GM18520 (cell line): ENCODE results near the gene HS6ST3.
"Not testable (repeated sequence)": the region's sequence is repeated elsewhere in the genome, so short reads cannot be mapped to it uniquely, and the experiment has no call there.

Experiments
- ATAC-seq: cut with Tn5 transposase; IDR thresholded peaks from one replicate; pipeline ENCODE4 v1.9.1; 2021; ENCODE audit not compliant: unreplicated experiment

The HS6ST3 gene

GRCh38 chr13:96428911-96429310 is 339.0 kb downstream of the HS6ST3 start:
- no peak for ATAC-seq

GRCh38 chr13:96431044-96431581 is 341.2 kb downstream of the HS6ST3 start:
- no peak for ATAC-seq

GRCh38 chr13:96444676-96445075 is 354.8 kb downstream of the HS6ST3 start:
- ATAC-seq: no peak

DNA sequence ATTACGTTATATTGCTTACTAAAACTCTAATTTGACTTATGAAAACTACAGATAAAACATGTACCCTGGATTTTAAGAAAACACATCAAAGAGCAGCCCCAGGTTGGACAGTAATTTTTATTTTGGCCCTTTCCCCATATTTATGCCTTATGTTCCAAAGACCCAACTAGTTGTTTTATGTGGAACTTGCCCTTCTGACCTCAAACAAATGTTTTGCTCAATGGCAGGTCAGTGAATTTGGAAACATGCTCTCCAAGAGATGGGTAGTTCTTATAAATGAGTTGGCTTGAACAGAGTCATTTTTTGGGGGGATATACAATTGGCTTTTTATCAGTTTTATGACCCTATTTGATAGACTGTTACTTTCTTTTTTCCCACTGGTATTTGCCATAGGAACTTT is 360.0 kb downstream of the HS6ST3 start:
- ATAC-seq: no peak

DNA sequence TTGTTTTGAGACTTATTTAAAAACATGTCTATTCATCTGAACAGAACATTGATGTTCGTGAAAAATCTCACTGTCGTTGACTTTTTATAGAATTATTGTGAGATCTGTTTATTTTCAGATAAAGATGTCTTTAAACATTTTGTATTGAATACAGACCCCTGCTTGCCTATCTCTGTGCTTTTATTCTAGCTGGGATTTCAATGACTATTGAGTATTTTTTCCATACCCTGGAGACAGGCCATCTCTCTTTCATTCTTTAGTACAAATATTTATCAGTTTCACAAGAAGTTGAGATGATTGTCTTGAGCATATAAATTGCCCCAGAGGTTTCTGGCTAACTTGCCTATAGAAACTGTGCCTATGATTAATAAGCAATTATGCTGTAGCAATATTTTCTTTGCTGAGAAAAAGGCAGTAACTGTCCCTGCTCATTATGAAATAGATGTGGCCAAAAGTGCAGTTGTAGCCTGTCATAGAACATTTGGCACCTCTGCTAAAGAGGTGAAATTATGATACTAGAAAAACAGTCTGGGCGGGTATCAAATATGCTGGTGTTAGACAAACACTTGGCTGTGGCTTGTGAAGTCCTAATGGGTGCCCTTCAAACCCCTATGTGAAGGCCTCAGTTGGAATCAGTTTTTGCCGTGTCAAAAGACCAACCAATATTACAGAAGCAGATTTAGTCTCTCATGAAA is 360.6 kb downstream of the HS6ST3 start:
- no peak for ATAC-seq

GRCh38 chr13:96454466-96454865 is 364.6 kb downstream of the HS6ST3 start:
- ATAC-seq: no peak

- ATAC-seq: no peak
Measured at GRCh38 chr13:96460609-96461008, 370.7 kb downstream of the HS6ST3 start.

DNA sequence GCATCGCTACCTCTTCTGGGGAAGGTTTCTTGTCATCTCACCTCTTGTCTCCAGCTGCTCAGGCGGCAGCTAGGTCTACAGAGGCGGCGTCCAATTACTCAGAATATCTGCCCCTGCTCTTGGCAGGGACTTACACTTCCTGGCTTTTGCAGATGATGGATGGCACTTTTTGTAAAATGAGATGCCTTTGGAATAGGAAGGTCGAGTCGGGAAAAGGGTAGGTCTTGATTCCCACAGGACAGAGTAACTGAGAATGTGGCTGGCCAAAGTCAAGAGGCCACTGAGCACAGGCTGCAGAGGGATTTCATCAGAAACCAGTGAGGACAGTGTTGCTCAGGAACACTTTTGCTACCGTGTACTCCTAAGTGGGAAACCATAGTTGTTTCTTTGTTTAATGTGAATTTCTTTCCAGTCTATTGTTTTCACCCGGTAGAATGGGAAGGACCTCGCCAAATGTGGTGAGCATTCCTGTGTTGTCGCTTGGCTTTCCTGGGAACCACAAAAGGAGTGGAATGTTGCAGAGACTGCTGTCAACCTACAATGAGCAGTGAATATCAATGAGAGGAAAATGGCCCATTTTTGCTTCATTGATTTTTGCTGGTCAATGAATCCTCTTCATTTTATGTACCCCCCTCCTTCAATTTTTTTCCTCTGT is 383.7 kb downstream of the HS6ST3 start:
- ATAC-seq: no peak

DNA sequence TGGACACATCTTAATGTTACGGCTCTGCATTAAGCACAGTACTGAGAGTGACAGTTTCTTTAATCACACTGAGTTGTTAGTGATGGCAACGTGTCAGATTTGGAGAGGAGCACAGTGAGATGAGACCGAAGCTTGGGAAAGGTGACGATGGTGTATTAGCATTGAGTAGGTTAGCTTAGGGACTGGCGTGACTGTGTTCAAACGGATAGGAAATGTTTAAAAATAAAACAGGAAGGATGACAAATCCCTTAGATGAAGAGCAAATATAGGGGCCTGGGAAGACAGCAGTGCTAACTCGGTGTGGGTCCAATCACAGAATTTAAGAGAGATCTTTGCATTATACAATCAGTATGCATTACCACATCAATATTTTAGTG is 384.3 kb downstream of the HS6ST3 start:
- no peak for ATAC-seq

- no peak for ATAC-seq
Measured at GRCh38 chr13:96475103-96475502, 385.2 kb downstream of the HS6ST3 start.

DNA sequence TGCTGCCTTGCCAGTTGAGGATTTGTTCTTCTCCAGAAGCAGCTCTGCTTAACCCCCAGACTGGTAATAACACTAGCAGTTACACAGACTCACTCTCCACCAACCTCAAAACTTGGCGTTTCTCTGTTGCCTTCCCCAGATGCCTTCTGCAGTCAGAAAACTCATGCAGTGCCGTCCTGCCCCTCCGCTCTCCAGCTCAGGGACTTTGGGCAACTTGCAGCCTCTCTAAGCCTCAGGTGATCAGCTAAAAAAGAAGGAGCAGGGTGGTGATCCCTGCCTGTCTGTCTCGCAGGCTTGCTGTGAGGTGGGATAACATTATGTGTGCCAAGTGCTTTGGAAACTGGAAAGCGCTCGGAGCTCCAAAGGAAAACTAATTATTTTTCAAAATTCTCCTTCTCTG is 391.6 kb downstream of the HS6ST3 start:
- ATAC-seq: no peak

DNA sequence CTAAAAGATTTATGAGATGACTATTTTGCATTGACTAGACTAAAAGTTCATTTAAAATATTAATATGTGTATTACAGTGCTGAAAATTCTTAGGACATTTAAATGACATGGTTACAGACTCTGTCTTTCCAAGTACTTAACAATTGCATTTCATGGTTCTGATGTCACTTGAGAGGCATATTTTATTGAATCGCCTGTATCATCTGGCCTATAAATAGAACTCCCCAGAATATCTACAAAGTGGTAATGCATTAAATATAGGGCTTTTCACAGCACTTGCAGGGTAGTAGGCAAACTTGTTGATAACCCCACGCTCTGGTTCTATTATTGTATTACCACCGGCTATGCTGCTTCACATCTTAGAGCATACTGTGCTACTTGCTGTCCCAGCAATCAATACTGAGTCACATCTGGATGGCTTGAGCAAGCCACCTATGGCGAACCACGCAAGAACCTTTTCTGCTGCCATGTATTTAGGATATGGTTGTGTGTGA is 400.6 kb downstream of the HS6ST3 start:
- ATAC-seq: no peak

DNA sequence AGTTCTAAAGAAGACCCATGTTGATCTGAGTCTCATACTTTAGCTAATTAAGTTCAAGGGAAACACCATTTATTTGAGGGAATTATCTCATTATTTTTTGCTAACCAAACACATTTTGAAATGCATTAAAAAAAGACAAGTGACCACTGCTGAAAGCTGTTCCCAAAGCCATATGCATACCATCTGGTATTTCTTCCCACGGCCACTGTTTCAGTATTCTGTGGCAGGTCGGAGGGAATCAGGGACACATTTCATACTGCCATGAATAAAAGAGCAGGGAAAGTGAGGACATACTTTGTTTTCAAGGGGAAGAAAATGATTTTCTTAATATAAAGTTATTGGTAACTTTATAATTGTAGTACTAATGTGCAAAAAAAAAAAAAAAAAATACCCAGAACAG is 401.2 kb downstream of the HS6ST3 start:
- ATAC-seq: no peak

DNA sequence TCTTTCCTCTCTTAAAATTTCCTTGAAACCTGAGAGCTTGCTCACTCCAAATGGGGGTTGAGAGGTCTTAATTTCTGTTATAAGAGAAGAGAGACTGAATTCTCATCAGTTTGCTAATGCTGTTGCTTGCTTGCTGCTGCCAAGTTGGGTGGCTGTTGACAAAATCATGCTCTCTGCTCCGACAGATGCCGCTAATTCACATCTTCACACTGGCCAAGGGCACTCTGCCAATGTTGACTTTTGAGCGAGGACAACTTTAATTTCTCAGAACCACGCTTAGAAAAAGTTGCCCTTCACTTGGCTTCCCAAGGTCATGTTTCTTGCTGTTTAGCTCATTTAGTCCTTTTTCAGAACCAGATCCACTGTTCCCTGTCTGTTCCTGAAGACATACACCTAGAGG is 402.9 kb downstream of the HS6ST3 start:
- no peak for ATAC-seq

GRCh38 chr13:96499656-96500055 is 409.7 kb downstream of the HS6ST3 start:
- ATAC-seq: no peak

DNA sequence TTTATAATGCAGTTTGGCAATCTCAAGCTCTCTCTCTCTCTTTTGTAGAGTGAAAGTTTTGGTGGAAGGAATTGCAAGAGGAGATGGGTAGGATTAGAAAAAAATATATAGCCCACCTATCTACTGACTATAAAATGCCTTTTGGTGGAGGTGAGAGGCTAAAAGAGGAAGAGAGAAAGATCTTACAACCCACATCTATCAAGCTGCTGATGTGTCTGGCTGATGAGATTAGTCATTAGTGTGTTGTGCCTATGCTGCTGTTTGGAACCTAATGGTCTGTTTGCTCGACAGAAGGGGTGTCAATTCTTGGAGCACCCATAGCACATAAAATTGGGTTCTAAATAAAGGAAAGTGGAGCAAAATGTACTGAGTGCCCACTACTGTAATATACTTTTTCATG is 411.0 kb downstream of the HS6ST3 start:
- no peak for ATAC-seq

DNA sequence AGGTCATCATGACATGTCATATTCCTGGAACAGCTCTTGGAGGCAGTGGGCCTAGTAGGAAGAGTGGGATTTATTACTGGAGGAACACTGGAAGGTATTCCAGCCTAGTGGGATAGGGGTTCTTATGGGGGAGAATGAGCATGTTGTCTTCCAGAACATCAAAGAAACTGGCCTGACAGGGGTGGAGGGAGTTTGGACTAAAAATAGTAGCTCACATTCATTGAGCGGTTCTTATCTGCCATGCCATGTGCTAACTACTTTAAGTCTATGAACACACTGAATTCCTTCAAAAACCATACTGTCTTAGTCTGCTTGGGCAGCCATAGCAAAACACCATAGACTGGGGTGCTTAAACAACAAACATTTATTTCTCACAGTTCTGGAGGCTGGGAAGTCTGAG is 413.6 kb downstream of the HS6ST3 start:
- no peak for ATAC-seq

- no peak for ATAC-seq
Measured at GRCh38 chr13:96511587-96511986, 421.7 kb downstream of the HS6ST3 start.

DNA sequence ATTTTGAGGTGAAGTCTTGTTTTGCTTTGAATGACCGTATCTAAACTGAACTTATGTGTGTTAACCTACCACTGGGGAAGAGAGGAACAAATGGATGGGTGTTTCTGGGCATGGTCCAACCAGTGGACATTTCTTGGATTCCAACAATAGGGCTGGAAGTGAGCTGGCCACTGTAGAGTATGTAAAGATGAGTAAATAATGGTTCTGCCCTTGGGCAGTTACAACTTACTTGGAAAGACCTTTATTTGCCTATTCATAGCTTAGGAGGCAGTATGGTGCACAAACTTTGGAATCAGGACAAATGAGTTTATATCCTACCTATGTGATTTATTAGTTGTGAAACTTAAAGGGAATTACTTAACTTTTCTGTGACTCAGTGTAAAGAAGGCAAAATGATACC is 429.5 kb downstream of the HS6ST3 start:
- no peak for ATAC-seq

- ATAC-seq: not testable (repeated sequence)
Measured at GRCh38 chr13:96524398-96525020, 434.6 kb downstream of the HS6ST3 start.

- ATAC-seq: no peak
Measured at GRCh38 chr13:96525715-96526114, 435.8 kb downstream of the HS6ST3 start.

DNA sequence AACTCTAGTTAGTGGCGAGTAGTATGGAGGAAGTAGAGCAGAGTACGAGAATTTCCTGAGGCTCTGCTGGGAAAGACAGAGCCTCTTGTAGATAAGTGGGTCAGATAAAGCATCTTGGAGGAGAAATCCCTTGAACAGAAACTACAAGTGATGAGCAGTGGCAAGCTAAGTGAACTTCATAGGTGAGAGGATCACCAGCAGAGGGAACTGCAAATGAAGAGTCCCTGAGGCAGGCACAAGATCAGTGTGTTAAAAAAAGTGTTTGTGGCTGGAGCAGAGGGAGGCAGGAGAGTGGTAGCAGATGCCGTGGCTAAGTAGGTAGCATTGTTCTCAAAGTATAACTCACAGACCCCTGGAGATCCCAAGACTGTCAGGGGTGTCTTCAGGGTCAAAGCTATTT is 437.6 kb downstream of the HS6ST3 start:
- no peak for ATAC-seq
